AML-193 (cell line): ENCODE results near the gene RMDN2.
A peak's percentile ranks its signal among the peaks of the same experiment; 100 is the strongest.
"Not testable (repeated sequence)": the region's sequence is repeated elsewhere in the genome, so short reads cannot be mapped to it uniquely, and the experiment has no call there.

Source experiments
- DNase-seq, 2 experiments: peaks; one replicate each; lab custom pipeline; 2025; lab: John Stamatoyannopoulos, UW

Gene RMDN2

GRCh38 chr2:37897511-37897910 lies 27.6 kb upstream of the RMDN2 start:
- DNase-seq = no peak

- DNase-seq = no peak
Measured at GRCh38 chr2:37898448-37898847, 26.6 kb upstream of the RMDN2 start.

GRCh38 chr2:37902991-37903390 lies 22.1 kb upstream of the RMDN2 start:
- DNase-seq = no peak

- no peak for DNase-seq
Measured at GRCh38 chr2:37904425-37904824, 20.7 kb upstream of the RMDN2 start.

- DNase-seq = no peak
Measured at GRCh38 chr2:37904993-37905392, 20.1 kb upstream of the RMDN2 start.

- DNase-seq = no peak
Measured at GRCh38 chr2:37906131-37906530, 19.0 kb upstream of the RMDN2 start.

GRCh38 chr2:37907501-37908225 lies 17.4 kb upstream of the RMDN2 start:
- no peak for DNase-seq

GRCh38 chr2:37911296-37911873 lies 13.7 kb upstream of the RMDN2 start:
- DNase-seq = peak; percentile 47 to 60

- no peak for DNase-seq
Measured at GRCh38 chr2:37912056-37912455, 13.0 kb upstream of the RMDN2 start.

- no peak for DNase-seq
Measured at GRCh38 chr2:37912616-37913015, 12.5 kb upstream of the RMDN2 start.

- DNase-seq = no peak
Measured at GRCh38 chr2:37914340-37914739, 10.7 kb upstream of the RMDN2 start.

- no peak for DNase-seq
Measured at GRCh38 chr2:37915773-37916172, 9.3 kb upstream of the RMDN2 start.

- DNase-seq = no peak
Measured at GRCh38 chr2:37916512-37917082, 8.5 kb upstream of the RMDN2 start.

GRCh38 chr2:37917281-37918228 lies 7.5 kb upstream of the RMDN2 start:
- DNase-seq = no peak

- DNase-seq = no peak
Measured at GRCh38 chr2:37918742-37919186, 6.3 kb upstream of the RMDN2 start.

GRCh38 chr2:37919631-37920032 lies 5.5 kb upstream of the RMDN2 start:
- DNase-seq = no peak

- no peak for DNase-seq
Measured at GRCh38 chr2:37920570-37920969, 4.5 kb upstream of the RMDN2 start.

GRCh38 chr2:37921781-37922180 lies 3.3 kb upstream of the RMDN2 start:
- DNase-seq = no peak

- no peak for DNase-seq
Measured at GRCh38 chr2:37923308-37924055, 1.6 kb upstream of the RMDN2 start.

GRCh38 chr2:37926635-37927034 lies 1.5 kb downstream of the RMDN2 start:
- no peak for DNase-seq

- no peak for DNase-seq
Measured at GRCh38 chr2:37928377-37928776, 3.3 kb downstream of the RMDN2 start.

GRCh38 chr2:37930392-37930791 lies 5.3 kb downstream of the RMDN2 start:
- DNase-seq = not testable (repeated sequence)
